B cell (primary cell): ENCODE measurements around the gene NTM. TPM values are rescaled to one million over a fixed set of nuclear protein-coding genes. Genes with fewer than 3 reads are reported as not detected.

Experiments
- ATAC-seq: fragments of 200-7000 bp; cut with Tn5 transposase; one replicate; pipeline ENCODE4 v1.10.0; 2021; ENCODE audit warnings: low read depth, mild to moderate bottlenecking, moderate number of reproducible peaks, moderate library complexity
- CTCF ChIA-PET: fragments of 350-600 bp; sonication (Branson Sonifier 250); formaldehyde crosslinking; loops from one replicate; lab custom pipeline; 2021; ENCODE audit warnings: antibody characterized with exemption, inconsistent platforms; lab: Charles Lee
- POLR2A ChIA-PET: fragments of 350-600 bp; sonication (Branson Sonifier 250); formaldehyde crosslinking; loops from one replicate; lab custom pipeline; 2021; ENCODE audit warnings: antibody characterized with exemption; lab: Charles Lee
- DNase-seq: peaks from one replicate; pipeline ENCODE4 v3.0.0; 2013
- H2AFZ ChIP-seq: 2 replicates; pipeline ENCODE4 v1.6.1; 2012; ENCODE audit warnings: mild to moderate bottlenecking, low read depth, low read length; ENCODE audit not compliant: insufficient read depth, poor library complexity, severe bottlenecking
- H3K27ac ChIP-seq, 2 donors: 1 replicate in 1 of 2; 2 replicates in 1 of 2; pipeline ENCODE4 v1.5.1; 2012 to 2013; ENCODE audit warnings: low read length in 2 of 2, mild to moderate bottlenecking in 2 of 2, moderate library complexity in 1 of 2
- H3K27me3 ChIP-seq, 4 experiments: fragments of 200-600 bp in 1 of 4; sonication (generic) in 1 of 4; replicated peaks in 1 of 4; 1 replicate in 2 of 4; 2 replicates in 2 of 4; pipeline versions ENCODE4 v1.6.1 to v1.7.0; 2013 to 2016; ENCODE audit warnings: low read length in 3 of 4, mild to moderate bottlenecking in 2 of 4, mixed read lengths in 1 of 4, moderate library complexity in 1 of 4; ENCODE audit not compliant: insufficient read depth in 4 of 4, control insufficient read depth in 3 of 4; ENCODE audit errors: control extremely low read depth in 1 of 4
- H3K36me3 ChIP-seq, 2 experiments: replicated peaks in 1 of 2; 1 replicate in 1 of 2; 2 replicates in 1 of 2; pipeline versions ENCODE4 v1.6.1 to v1.7.1; 2013; ENCODE audit warnings: low read length in 1 of 2; ENCODE audit not compliant: insufficient read depth in 2 of 2, control insufficient read depth in 1 of 2; ENCODE audit errors: control extremely low read depth in 1 of 2, extremely low read depth in 1 of 2
- H3K4me1 ChIP-seq, 2 donors: fragments of 200-600 bp in 1 of 2; sonication (generic) in 1 of 2; 1 replicate in 1 of 2; 2 replicates in 1 of 2; pipeline versions ENCODE4 v1.5.1 to v1.6.1; 2013 to 2017; ENCODE audit warnings: low read length in 2 of 2; ENCODE audit not compliant: control insufficient read depth in 2 of 2, insufficient read depth in 2 of 2
- H3K4me2 ChIP-seq: replicated peaks from 2 replicates; pipeline ENCODE3; 2012; ENCODE audit warnings: mild to moderate bottlenecking, low read depth, low read length; ENCODE audit not compliant: poor library complexity, severe bottlenecking
- H3K4me3 ChIP-seq, 5 experiments: fragments of 200-600 bp in 1 of 5; sonication (generic) in 1 of 5; 1 replicate in 3 of 5; 2 replicates in 2 of 5; pipeline versions ENCODE4 v1.5.1 to v1.7.0; 2011 to 2016; ENCODE audit warnings: low read length in 4 of 5, mild to moderate bottlenecking in 4 of 5, low read depth in 2 of 5, control low read depth in 1 of 5, moderate library complexity in 1 of 5; ENCODE audit not compliant: insufficient read depth in 1 of 5; ENCODE audit errors: control extremely low read depth in 1 of 5, extremely low read depth in 1 of 5
- H3K79me2 ChIP-seq: fragments of 200-600 bp; sonication (generic); one replicate; pipeline ENCODE4 v1.6.0; 2016; ENCODE audit warnings: low read length; ENCODE audit not compliant: control insufficient read depth, insufficient read depth
- H3K9ac ChIP-seq: fragments of 200-600 bp; sonication (generic); 2 replicates; pipeline ENCODE4 v1.6.1; 2017; ENCODE audit warnings: mild to moderate bottlenecking, low read length, moderate library complexity
- H3K9me3 ChIP-seq, 3 donors: one replicate each; pipeline versions ENCODE4 v1.6.1 to v1.7.1; 2013; ENCODE audit warnings: low read length in 2 of 3; ENCODE audit not compliant: control insufficient read depth in 2 of 3, insufficient read depth in 1 of 3; ENCODE audit errors: control extremely low read depth in 1 of 3
- H4K20me1 ChIP-seq: 2 replicates; pipeline ENCODE4 v1.6.0; 2012; ENCODE audit warnings: mild to moderate bottlenecking, low read length; ENCODE audit not compliant: insufficient read depth, control insufficient read depth, poor library complexity, severe bottlenecking
- H3K27ac Mint-ChIP-seq: one replicate; pipeline ENCODE4 v1.8.0; 2021; ENCODE audit warnings: mixed read lengths
- H3K27me3 Mint-ChIP-seq: one replicate; pipeline ENCODE4 v1.8.0; 2021; ENCODE audit warnings: mixed read lengths
- H3K4me1 Mint-ChIP-seq: one replicate; pipeline ENCODE4 v1.8.0; 2021; ENCODE audit warnings: mixed read lengths
- H3K4me3 Mint-ChIP-seq: one replicate; pipeline ENCODE4 v1.8.0; 2021; ENCODE audit warnings: mixed read lengths
- H3K9me3 Mint-ChIP-seq: one replicate; pipeline ENCODE4 v1.8.0; 2022; ENCODE audit warnings: mixed read lengths; ENCODE audit not compliant: insufficient read depth
- CTCF ChIP-seq: fragments of 200-600 bp; IDR thresholded peaks from one replicate; pipeline ENCODE4 v1.8.0; 2022; ENCODE audit warnings: antibody characterized with exemption, mild to moderate bottlenecking
- EZH2 ChIP-seq: IDR thresholded peaks from 2 replicates; pipeline ENCODE4 v1.6.1; 2012; ENCODE audit warnings: borderline replicate concordance, low read depth, mild to moderate bottlenecking, moderate library complexity, low read length; ENCODE audit not compliant: insufficient read depth, poor library complexity, severe bottlenecking
- WGBS: methylation state at CpG from one replicate; pipeline ENCODE4 v1.1.5; 2013; ENCODE audit warnings: missing lambda C conversion rate; ENCODE audit not compliant: insufficient coverage; 5-methylcytosine and 5-hydroxymethylcytosine counted together
- intact Hi-C: fragments of 100-400 bp; cut with micrococcal nuclease; formaldehyde crosslinking; loops from one replicate; pipeline ENCODE4 v1.10.0; 2022
- polyA plus RNA-seq: library from polyadenylated mRNA; depleted of rRNA; stranded (reverse); fragments of >200 nt; gene quantifications from 2 replicates; pipeline ENCODE4 v1.2.3, GENCODE V29; 2012
- total RNA-seq, 2 donors: library from RNA; stranded (reverse); fragments of 120-200 nt in 1 of 2; gene quantifications; 1 replicate in 1 of 2; 2 replicates in 1 of 2; pipeline versions ENCODE4 v1.2.3 to v1.2.4, GENCODE V29; 2013 to 2022

The NTM gene
- total and polyA plus RNA-seq, 2 donors (not counting 1 experiment from before 2014, with no cell fraction given), result not detected

- Histone ChIP-seq H3K4me1 (no peaks in the 10 kb centered on the region), H3K4me3 (no peak overlapping the region), H3K9me3 (no peaks in the 10 kb centered on the region), H3K9ac (no peak overlapping the region), H3K36me3 (no peaks in the 10 kb centered on the region), H3K79me2 (no peaks in the 10 kb centered on the region), H2AFZ (no peak overlapping the region), H4K20me1 (no peaks in the 10 kb centered on the region), H3K4me2 (no peak overlapping the region), H3K27me3 (no peaks in the 10 kb centered on the region), H3K27ac (no peak overlapping the region)
- Mint-ChIP-seq H3K27me3 (no peaks in the 10 kb centered on the region), H3K4me3 (no peak overlapping the region), H3K9me3 (peaks cover 2% of the 10 kb centered on the region), H3K4me1 (no peaks in the 10 kb centered on the region), H3K27ac (no peak overlapping the region)
- no peak for TF ChIP-seq CTCF
- TF ChIP-seq EZH2, result no peak
- CTCF ChIA-PET, result no interaction called here
- intact Hi-C loops, result no loop called here
- POLR2A ChIA-PET, result no interaction called here
- DNase-seq (no peak), ATAC-seq (no peak)
- WGBS, result 91% methylated on average over 1 of the region's 5 CpGs
Measured at GRCh38 chr11:131354251-131354701, 16.1 kb upstream of the NTM start.

DNA sequence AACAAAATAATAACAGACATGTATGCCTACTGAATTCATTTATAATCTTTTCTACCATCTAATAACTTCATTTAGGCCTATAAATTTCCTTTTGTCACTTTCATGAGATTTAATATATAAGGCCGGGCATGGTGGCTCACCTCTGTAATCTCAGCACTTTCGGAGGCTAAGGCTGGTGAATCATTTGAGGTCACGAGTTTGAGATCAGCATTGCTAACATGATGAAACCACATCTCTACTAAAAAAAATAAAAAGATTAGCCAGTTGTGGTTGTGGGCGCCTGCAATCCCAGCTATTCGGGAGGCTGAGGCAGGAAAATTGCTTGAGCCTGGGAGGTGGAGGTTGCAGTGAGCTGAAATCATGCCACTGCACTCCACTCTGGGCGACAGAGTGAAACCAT lies 14.2 kb upstream of the NTM start:
- Mint-ChIP-seq H3K4me3 (no peak overlapping the region), H3K27me3 (no peaks in the 10 kb centered on the region), H3K9me3 (peaks cover 2% of the 10 kb centered on the region), H3K4me1 (no peaks in the 10 kb centered on the region), H3K27ac (no peak overlapping the region)
- Histone ChIP-seq H3K36me3 (no peaks in the 10 kb centered on the region), H3K27me3 (no peaks in the 10 kb centered on the region), H2AFZ (no peak overlapping the region), H3K9ac (no peak overlapping the region), H3K79me2 (no peaks in the 10 kb centered on the region), H3K4me2 (no peak overlapping the region), H3K9me3 (peaks cover 0 to 2% (median 0%) of the 10 kb centered on the region in 3 donors), H3K4me1 (no peaks in the 10 kb centered on the region), H4K20me1 (no peaks in the 10 kb centered on the region), H3K27ac (no peak overlapping the region), H3K4me3 (no peak overlapping the region)
- no peak for DNase-seq
- no peak for ATAC-seq
- no CpG with 5 or more reads among the region's 6 CpGs for WGBS
- intact Hi-C loops, result no loop called here
- TF ChIP-seq EZH2, result no peak
- TF ChIP-seq CTCF, result no peak
- ChIA-PET CTCF (no interaction called here), POLR2A (no interaction called here)
